Endothelial cell of umbilical vein (primary cell): ENCODE data around the gene SPAG6. TPM values are rescaled to one million over a fixed set of nuclear protein-coding genes. Genes with fewer than 3 reads are reported as not detected.

Experiments
- BruUV-seq: library from RNA; stranded (reverse); fragments of 400-500 nt; replicated peaks from 2 replicates; lab custom pipeline; 2021; lab: Mats Ljungman, UMichigan
- CTCF ChIA-PET: fragments of 300-600, 350-600 bp; sonication (Branson Sonifier 250); formaldehyde crosslinking; loops from one replicate; lab custom pipeline; 2021; ENCODE audit warnings: antibody characterized with exemption, inconsistent platforms; lab: Charles Lee
- POLR2A ChIA-PET: fragments of 300-600, 350-600 bp; sonication (Branson Sonifier 250); formaldehyde crosslinking; loops from one replicate; lab custom pipeline; 2021; ENCODE audit warnings: antibody characterized with exemption, inconsistent platforms; lab: Charles Lee
- DNase-seq: peaks from one replicate; pipeline ENCODE4 v3.0.0-alpha.2; 2011; ENCODE audit warnings: low read depth, low spot score
- FAIRE-seq: peaks from 2 replicates; lab custom pipeline; 2011; peaks lifted over from hg19 to GRCh38; lab: Jason Lieb, UNC
- H2AFZ ChIP-seq: 2 replicates; pipeline ENCODE4 v1.6.0; 2012; ENCODE audit warnings: low read depth, low read length, control low read depth, inconsistent platforms
- H3K27ac ChIP-seq: 2 replicates; pipeline ENCODE4 v1.5.1; 2011; ENCODE audit warnings: low read depth, mild to moderate bottlenecking, control low read depth, low read length, moderate library complexity; ENCODE audit not compliant: insufficient read depth
- H3K27me3 ChIP-seq, 2 experiments: 2 replicates each; pipeline versions ENCODE4 v1.6.0 to v1.6.1; 2011; ENCODE audit warnings: low read length in 2 of 2, mixed read lengths in 1 of 2; ENCODE audit not compliant: control insufficient read depth in 2 of 2, insufficient read depth in 2 of 2
- H3K36me3 ChIP-seq, 2 experiments: 2 replicates in 1 of 2; 3 replicates in 1 of 2; pipeline ENCODE4 v1.5.1; 2011; ENCODE audit warnings: low read length in 2 of 2, mild to moderate bottlenecking in 1 of 2, moderate library complexity in 1 of 2; ENCODE audit not compliant: control insufficient read depth in 2 of 2, insufficient read depth in 2 of 2; ENCODE audit errors: extremely low read depth in 1 of 2
- H3K4me1 ChIP-seq: 3 replicates; pipeline ENCODE4 v1.5.1; 2011; ENCODE audit warnings: mild to moderate bottlenecking, low read length; ENCODE audit not compliant: control insufficient read depth, insufficient read depth; ENCODE audit errors: extremely low read depth
- H3K4me2 ChIP-seq: 2 replicates; pipeline ENCODE4 v1.6.1; 2011; ENCODE audit warnings: low read length, control low read depth, mixed read lengths; ENCODE audit not compliant: insufficient read depth
- H3K4me3 ChIP-seq, 3 experiments: fragments of 200-600 bp in 1 of 3; sonication (generic), shearing (Covaris generic) in 1 of 3; replicated peaks in 1 of 3; 2 replicates each; pipeline ENCODE4 v1.5.1; 2011 to 2016; ENCODE audit warnings: control low read depth in 3 of 3, low read length in 3 of 3, mild to moderate bottlenecking in 2 of 3, inconsistent platforms in 1 of 3, low read depth in 1 of 3, moderate library complexity in 1 of 3; ENCODE audit not compliant: insufficient read depth in 1 of 3
- H3K79me2 ChIP-seq: 2 replicates; pipeline ENCODE4 v1.6.0; 2012; ENCODE audit warnings: low read length, inconsistent platforms; ENCODE audit not compliant: control insufficient read depth, insufficient read depth
- H3K9ac ChIP-seq: replicated peaks from 2 replicates; pipeline ENCODE3; 2011; ENCODE audit warnings: low read length, control low read depth; ENCODE audit not compliant: insufficient read depth; ENCODE audit errors: extremely low read depth
- H3K9me1 ChIP-seq: replicated peaks from 3 replicates; pipeline ENCODE4 v1.6.0; 2011; ENCODE audit warnings: mild to moderate bottlenecking, low read length; ENCODE audit not compliant: control insufficient read depth, insufficient read depth; ENCODE audit errors: extremely low read depth
- H3K9me3 ChIP-seq: replicated peaks from 2 replicates; pipeline ENCODE4 v1.5.1; 2012; ENCODE audit warnings: low read length, inconsistent platforms; ENCODE audit not compliant: control insufficient read depth, insufficient read depth
- H4K20me1 ChIP-seq: replicated peaks from 2 replicates; pipeline ENCODE3; 2011; ENCODE audit warnings: mild to moderate bottlenecking, low read length; ENCODE audit not compliant: control insufficient read depth, insufficient read depth; ENCODE audit errors: extremely low read depth
- CTCF ChIP-seq, 2 donors: IDR thresholded peaks; 1 replicate in 1 of 2; 2 replicates in 1 of 2; pipeline ENCODE4 v1.5.1; 2011; ENCODE audit warnings: low read length in 2 of 2, mild to moderate bottlenecking in 2 of 2, moderate library complexity in 2 of 2, control low read depth in 1 of 2, inconsistent platforms in 1 of 2, low read depth in 1 of 2; ENCODE audit not compliant: insufficient read depth in 1 of 2; ENCODE audit errors: extremely low read depth in 1 of 2
- EZH2 ChIP-seq: IDR thresholded peaks from 2 replicates; pipeline ENCODE4 v1.6.1; 2012; ENCODE audit warnings: borderline replicate concordance, low read depth, mild to moderate bottlenecking, moderate library complexity, low read length, inconsistent platforms; ENCODE audit not compliant: severe bottlenecking
- FOS ChIP-seq: IDR thresholded peaks from 2 replicates; pipeline ENCODE4 v1.6.1; 2011; ENCODE audit warnings: mild to moderate bottlenecking, low read length, moderate library complexity, borderline replicate concordance; ENCODE audit not compliant: insufficient read depth
- GATA2 ChIP-seq: IDR thresholded peaks from 2 replicates; pipeline ENCODE4 v1.7.0; 2011; ENCODE audit warnings: low read depth, mild to moderate bottlenecking, moderate library complexity, mixed read lengths, low read length; ENCODE audit not compliant: insufficient read length, insufficient read depth
- JUN ChIP-seq: IDR thresholded peaks from 2 replicates; pipeline ENCODE4 v1.6.1; 2011; ENCODE audit warnings: borderline replicate concordance, low read depth; ENCODE audit not compliant: insufficient read length, insufficient read depth
- MAX ChIP-seq: IDR thresholded peaks from 2 replicates; pipeline ENCODE4 v1.6.1; 2011; ENCODE audit not compliant: insufficient read depth, insufficient read length
- MYC ChIP-seq: IDR thresholded peaks from one replicate; pipeline ENCODE4 v1.6.1; 2011; ENCODE audit warnings: mild to moderate bottlenecking, low read depth, low read length
- POLR2A ChIP-seq: IDR thresholded peaks from 2 replicates; pipeline ENCODE4 v1.6.1; 2012; ENCODE audit warnings: low read depth, mild to moderate bottlenecking, control low read depth, low read length
- POLR2AphosphoS5 ChIP-seq: IDR thresholded peaks from 2 replicates; pipeline ENCODE4 v1.6.1; 2012; ENCODE audit warnings: low read depth, mild to moderate bottlenecking, control low read depth, low read length, moderate library complexity; ENCODE audit not compliant: insufficient read depth
- dilution Hi-C: fragments of 300-500 bp; cut with MboI; formaldehyde crosslinking; loops from one replicate; pipeline ENCODE4 v1.15.0; 2019; ENCODE audit warnings: low sequenced_read_pairs; ENCODE audit not compliant: extremely low pct_ligation_motif_present
- intact Hi-C: fragments of 100-400 bp; cut with micrococcal nuclease; formaldehyde crosslinking; loops from one replicate; pipeline ENCODE4 v1.10.0; 2022
- polyA plus RNA-seq, 4 experiments: library from polyadenylated mRNA; depleted of rRNA in 3 of 4; stranded (reverse) in 3 of 4; unstranded in 1 of 4; fragments of >200 nt; gene quantifications; 2 replicates each; pipeline versions ENCODE4 v1.2.1 to v1.2.3, GENCODE V29; 2011 to 2012; ENCODE audit warnings: missing spikeins in 1 of 4
- total RNA-seq: library from RNA; stranded (reverse); gene quantifications from 2 replicates; pipeline ENCODE4 v1.2.3, GENCODE V29; 2021

Gene SPAG6
- total and polyA plus RNA-seq, 2 donors (not counting 3 experiments of a cell fraction or from before 2014, with no cell fraction given), result not detected

DNA sequence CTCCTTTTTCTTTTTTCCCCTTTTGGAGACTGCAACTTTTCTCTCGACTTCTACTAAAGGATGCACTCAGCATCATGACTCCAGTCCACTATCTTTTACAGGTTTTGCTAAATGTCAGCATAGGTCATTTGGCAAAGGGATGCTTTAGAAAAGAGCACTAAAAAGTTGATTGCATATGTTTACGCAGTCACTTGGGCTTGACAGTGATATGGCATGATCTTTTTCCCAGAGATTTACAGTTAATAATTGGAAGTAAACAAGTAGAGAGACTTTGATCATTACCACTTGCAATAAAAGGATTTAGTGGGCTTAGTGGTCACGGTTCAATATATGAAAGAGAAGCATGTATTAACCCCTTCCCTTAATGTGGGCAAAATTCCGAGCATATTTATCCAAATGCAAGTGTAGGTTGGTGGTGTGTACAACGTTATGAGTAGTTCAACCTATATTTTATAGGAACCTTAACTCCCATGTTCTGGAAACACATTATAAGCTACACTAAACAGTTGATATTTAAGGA, 22.6 kb upstream of the SPAG6 start:
- Histone ChIP-seq H3K4me3 (peak overlapping the region in 2 of 3 experiments; percentile 40 to 96), H3K36me3 (no peaks in the 10 kb centered on the region), H4K20me1 (peaks cover 10% of the 10 kb centered on the region), H3K9me3 (no peaks in the 10 kb centered on the region), H3K9ac (no peak overlapping the region), H3K27ac (no peak overlapping the region), H2AFZ (no peak overlapping the region), H3K4me1 (peaks cover 23% of the 10 kb centered on the region), H3K9me1 (no peaks in the 10 kb centered on the region), H3K79me2 (no peaks in the 10 kb centered on the region), H3K27me3 (peaks cover 23 to 32% of the 10 kb centered on the region in 2 experiments), H3K4me2 (peak overlapping the region; percentile 35)
- dilution Hi-C loops, result no loop called here
- ChIA-PET CTCF (interaction anchor here (0.6 to 1.6 kb wide), 3 partner anchors 16 to 666 kb away, joined by 3 to 7 read pairs (median 6); no protein-coding TSS in a partner anchor), POLR2A (no interaction called here)
- DNase-seq (no peak), FAIRE-seq (no peak)
- intact Hi-C loops, result loop anchor here (5.0 to 10.0 kb wide), 2 partner anchors 665 to 798 kb away; partner anchors contain the start of gene SKIDA1
- BruUV-seq, result no TSS peak
- TF ChIP-seq POLR2A (no peak), EZH2 (peak; percentile 75)

GRCh38 chr10:22323538-22324305, 21.6 kb upstream of the SPAG6 start:
- Histone ChIP-seq H3K4me1 (peaks cover 23% of the 10 kb centered on the region), H3K4me3 (no peak overlapping the region), H3K9me1 (no peaks in the 10 kb centered on the region), H4K20me1 (peaks cover 10% of the 10 kb centered on the region), H3K9me3 (no peaks in the 10 kb centered on the region), H2AFZ (no peak overlapping the region), H3K27me3 (peaks cover 23 to 32% of the 10 kb centered on the region in 2 experiments), H3K79me2 (no peaks in the 10 kb centered on the region), H3K4me2 (no peak overlapping the region), H3K27ac (no peak overlapping the region), H3K36me3 (no peaks in the 10 kb centered on the region), H3K9ac (no peak overlapping the region)
- no peak for FAIRE-seq
- ChIA-PET CTCF (interaction anchor here (0.6 kb wide), 1 partner anchor 15 kb away, joined by 3 read pairs; no protein-coding TSS in a partner anchor), POLR2A (no interaction called here)
- dilution Hi-C loops, result no loop called here
- TF ChIP-seq POLR2AphosphoS5, result no peak
- no peak for TF ChIP-seq FOS
- no peak for TF ChIP-seq CTCF (IDR thresholded peaks at IDR 0.05; ENCODE audit: extremely low read depth in 1 of 2, insufficient read depth in 1 of 2, low read depth in 1 of 2, low read length in 2 of 2)
- no peak for TF ChIP-seq POLR2A
- no peak for TF ChIP-seq MYC
- TF ChIP-seq GATA2, result no peak
- no peak for TF ChIP-seq MAX
- TF ChIP-seq EZH2, result no peak
- no peak for TF ChIP-seq JUN
- DNase-seq, result no peak
- intact Hi-C loops, result loop anchor here (5.0 to 10.0 kb wide), 2 partner anchors 664 to 799 kb away; partner anchors contain the start of gene SKIDA1
- no TSS peak for BruUV-seq
